KOPT-K1 (cell line): ENCODE measurements around the gene ABCC8.

Source experiments
- H3K27ac ChIP-seq: fragments of 200-600 bp; sonication (generic); 2 replicates; pipeline ENCODE4 v1.5.1; 2016; ENCODE audit warnings: antibody characterized with exemption, mild to moderate bottlenecking, low read depth, low read length; ENCODE audit not compliant: poor library complexity, severe bottlenecking
- H3K36me3 ChIP-seq: fragments of 200-600 bp; sonication (generic); 2 replicates; pipeline ENCODE4 v1.5.1; 2017; ENCODE audit warnings: antibody characterized with exemption, mild to moderate bottlenecking, low read length, moderate library complexity; ENCODE audit not compliant: insufficient read depth
- H3K9me3 ChIP-seq: fragments of 200-600 bp; sonication (generic); 2 replicates; pipeline ENCODE4 v1.5.1; 2017; ENCODE audit warnings: antibody characterized with exemption, low read length, mild to moderate bottlenecking; ENCODE audit not compliant: insufficient read depth, poor library complexity, severe bottlenecking

Gene ABCC8

DNA sequence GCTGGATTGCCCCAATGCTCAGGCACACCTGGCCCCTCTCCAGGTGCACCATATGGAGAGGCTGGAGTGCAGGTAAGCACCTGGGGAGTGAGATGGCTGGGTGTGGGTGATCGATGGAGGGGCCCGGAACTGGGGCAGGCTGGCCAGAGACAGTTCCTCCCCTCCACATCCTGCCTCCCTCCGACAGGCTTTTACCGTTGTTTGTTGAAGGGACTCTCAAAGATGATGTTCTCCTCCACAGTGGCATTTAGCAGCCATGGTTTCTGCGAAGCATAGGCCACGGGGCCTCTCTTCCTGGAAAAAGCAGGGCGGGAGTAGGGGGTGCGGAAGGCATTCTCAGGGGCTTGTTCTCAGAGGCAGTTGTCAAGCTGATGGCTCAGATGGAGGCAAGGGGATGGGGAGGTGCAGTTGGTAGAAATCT is 62.3 kb downstream of the ABCC8 start:
- no peaks in the 10 kb centered on the region for H3K36me3 ChIP-seq
- peak overlapping the region; percentile 80 for H3K27ac ChIP-seq
- no peaks in the 10 kb centered on the region for H3K9me3 ChIP-seq

- Histone ChIP-seq H3K27ac (peak overlapping the region; percentile 80), H3K9me3 (no peaks in the 10 kb centered on the region), H3K36me3 (no peaks in the 10 kb centered on the region)
Measured at GRCh38 chr11:17413414-17414316, 63.0 kb downstream of the ABCC8 start.

DNA sequence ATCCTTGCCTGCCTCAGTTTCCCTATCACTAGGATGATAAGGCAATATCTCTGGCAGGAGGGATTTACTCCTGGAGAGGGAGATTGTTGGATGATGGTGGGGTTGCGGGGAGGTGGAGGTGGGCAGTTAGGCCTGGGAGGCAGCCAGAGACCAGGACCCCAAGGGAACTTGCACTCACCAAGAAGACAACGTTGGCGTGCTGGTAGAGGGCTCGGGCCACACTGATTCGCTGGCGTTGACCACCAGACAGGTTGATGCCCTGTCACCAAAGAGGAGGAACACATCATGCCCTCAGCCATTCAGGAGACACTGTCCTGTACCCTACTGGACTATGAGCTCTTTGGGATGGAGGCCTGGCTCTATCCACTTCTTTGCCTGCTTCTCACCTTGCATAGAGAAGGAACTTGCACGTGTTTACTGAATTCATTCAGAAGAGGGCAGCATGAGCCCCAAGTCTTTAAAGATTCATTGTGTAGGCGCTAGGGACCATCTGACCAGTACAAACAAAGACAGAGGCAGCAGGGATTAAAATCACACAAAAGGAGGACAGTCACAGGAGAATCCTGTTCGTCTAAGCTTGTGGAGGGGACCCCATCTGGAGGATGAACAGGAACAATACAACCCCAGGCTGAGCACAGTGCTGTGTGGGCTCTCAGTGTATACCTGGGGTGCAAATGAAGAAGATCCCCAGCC is 64.0 kb downstream of the ABCC8 start:
- Histone ChIP-seq H3K27ac (peak overlapping the region; percentile 80), H3K36me3 (no peaks in the 10 kb centered on the region)

GRCh38 chr11:17411418-17411817 is 65.2 kb downstream of the ABCC8 start:
- no peaks in the 10 kb centered on the region for H3K9me3 ChIP-seq
- no peaks in the 10 kb centered on the region for H3K36me3 ChIP-seq
- peak overlapping the region; percentile 39 for H3K27ac ChIP-seq

More for the DNA sequence above, 64.0 kb downstream of the ABCC8 start:
- H3K9me3 ChIP-seq: no peaks in the 10 kb centered on the region

DNA sequence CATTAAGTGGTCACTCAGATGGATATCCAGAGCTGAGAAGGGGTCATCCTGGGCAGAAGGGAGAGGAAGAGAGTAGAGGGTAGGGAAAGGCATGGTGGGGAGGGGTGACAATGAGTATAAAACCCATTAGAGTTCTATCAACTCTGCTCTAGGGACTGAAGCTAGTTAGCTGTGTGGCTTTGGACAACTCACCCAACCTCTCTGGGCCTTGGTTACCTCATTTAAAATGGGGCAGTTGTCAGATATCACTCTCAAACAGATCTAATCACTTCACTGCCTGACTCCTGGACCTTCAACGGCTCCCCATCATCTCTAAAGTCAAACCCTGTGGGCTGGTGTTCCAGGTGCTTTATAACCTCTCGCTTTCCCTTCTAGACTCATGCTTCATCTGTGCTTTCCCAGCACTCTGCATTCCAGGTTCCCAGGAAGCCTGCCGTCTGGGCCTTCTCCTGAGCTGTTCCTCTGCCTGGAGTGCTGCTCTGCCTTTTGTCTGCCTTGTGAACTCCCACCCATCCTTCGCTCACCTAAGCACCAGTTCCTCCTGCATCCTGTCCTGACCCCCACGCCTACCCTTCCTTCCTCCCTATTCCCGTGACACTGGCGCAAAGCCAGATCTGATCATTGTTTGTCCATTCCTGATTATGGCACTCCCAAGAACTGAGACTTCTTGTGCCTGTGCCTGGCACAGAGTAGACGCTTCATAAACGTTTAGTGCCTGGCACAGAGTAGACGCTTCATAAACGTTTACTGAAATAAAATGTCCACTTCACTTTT is 65.9 kb downstream of the ABCC8 start:
- Histone ChIP-seq H3K36me3 (no peaks in the 10 kb centered on the region), H3K27ac (peak overlapping the region; percentile 39), H3K9me3 (no peaks in the 10 kb centered on the region)

- Histone ChIP-seq H3K36me3 (no peaks in the 10 kb centered on the region), H3K9me3 (no peaks in the 10 kb centered on the region), H3K27ac (no peak overlapping the region)
Measured at GRCh38 chr11:17408641-17409040, 68.0 kb downstream of the ABCC8 start.

DNA sequence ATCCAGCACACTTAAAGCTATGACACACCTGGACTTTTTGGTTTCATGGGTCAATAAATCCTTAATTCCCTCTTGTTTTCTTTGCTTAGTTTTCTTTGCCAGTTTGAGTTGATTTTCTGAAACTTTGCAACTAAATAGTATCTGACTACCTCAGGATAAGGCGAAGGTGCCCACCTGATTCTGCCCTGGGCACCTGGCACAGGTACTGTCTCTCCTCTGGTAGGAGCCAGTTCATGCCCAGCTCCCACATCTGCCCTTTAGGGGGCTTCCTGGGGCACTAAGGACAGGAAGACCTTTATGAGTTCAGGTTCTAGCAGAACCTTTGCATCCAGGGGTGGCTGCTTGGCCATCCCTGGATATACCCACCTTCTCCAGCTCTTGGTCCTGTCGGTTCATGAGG is 68.6 kb downstream of the ABCC8 start:
- no peak overlapping the region for H3K27ac ChIP-seq
- no peaks in the 10 kb centered on the region for H3K9me3 ChIP-seq
- H3K36me3 ChIP-seq: no peaks in the 10 kb centered on the region

GRCh38 chr11:17407575-17407974 is 69.1 kb downstream of the ABCC8 start:
- no peaks in the 10 kb centered on the region for H3K36me3 ChIP-seq
- H3K9me3 ChIP-seq: no peaks in the 10 kb centered on the region
- no peak overlapping the region for H3K27ac ChIP-seq

GRCh38 chr11:17406818-17407149 is 69.9 kb downstream of the ABCC8 start:
- no peak overlapping the region for H3K27ac ChIP-seq
- no peaks in the 10 kb centered on the region for H3K9me3 ChIP-seq
- H3K36me3 ChIP-seq: no peaks in the 10 kb centered on the region

GRCh38 chr11:17406082-17406817 is 70.4 kb downstream of the ABCC8 start:
- no peak overlapping the region for H3K27ac ChIP-seq

DNA sequence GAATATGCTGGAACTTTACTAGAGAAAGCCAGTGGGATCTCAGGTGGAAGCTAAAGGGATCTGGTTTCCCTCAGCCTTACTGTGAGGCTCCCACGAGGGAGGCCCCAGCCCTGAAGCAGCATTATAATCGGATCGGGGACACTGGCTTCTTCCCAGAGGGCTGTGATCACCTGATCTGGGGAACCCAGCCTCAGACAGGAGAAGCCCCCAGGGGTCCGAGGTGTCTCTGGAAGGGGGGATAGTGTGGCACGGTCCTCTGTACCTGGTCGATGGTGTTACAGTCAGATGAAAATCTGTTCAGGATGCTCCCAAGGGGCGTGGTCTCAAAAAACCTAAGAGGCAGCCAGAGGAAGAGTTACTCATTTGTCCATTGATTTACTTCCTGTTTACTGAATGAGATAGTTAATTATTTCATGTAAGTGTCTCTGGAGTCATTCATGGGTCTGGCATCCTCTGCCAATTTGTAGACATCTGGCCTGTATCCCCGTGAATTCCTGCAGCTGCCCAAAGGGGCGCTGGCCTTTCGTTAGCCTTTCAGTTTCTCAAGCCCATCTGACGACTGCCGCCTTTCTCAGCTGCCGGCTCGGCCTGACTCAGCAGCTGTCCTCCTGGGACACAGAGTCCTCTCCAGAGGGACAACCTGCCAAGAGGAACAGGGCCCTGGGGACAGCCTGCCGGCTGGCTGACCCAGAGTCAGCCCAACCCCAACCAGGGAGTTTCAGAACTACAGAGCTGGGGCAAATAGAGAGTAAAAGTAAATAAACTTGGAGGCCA is 71.2 kb downstream of the ABCC8 start:
- Histone ChIP-seq H3K9me3 (no peaks in the 10 kb centered on the region), H3K27ac (no peak overlapping the region), H3K36me3 (no peaks in the 10 kb centered on the region)

More at GRCh38 chr11:17406082-17406817, 70.4 kb downstream of the ABCC8 start:
- Histone ChIP-seq H3K36me3 (no peaks in the 10 kb centered on the region), H3K9me3 (no peaks in the 10 kb centered on the region)

- no peaks in the 10 kb centered on the region for H3K9me3 ChIP-seq
- H3K36me3 ChIP-seq: no peaks in the 10 kb centered on the region
- H3K27ac ChIP-seq: no peak overlapping the region
Measured at GRCh38 chr11:17403980-17404759, 72.5 kb downstream of the ABCC8 start.

- Histone ChIP-seq H3K27ac (no peak overlapping the region), H3K36me3 (no peaks in the 10 kb centered on the region), H3K9me3 (no peaks in the 10 kb centered on the region)
Measured at GRCh38 chr11:17402486-17402885, 74.2 kb downstream of the ABCC8 start.
